ENCODE data around the gene ADA. TPM values are rescaled to one million over a fixed set of nuclear protein-coding genes. Genes with fewer than 3 reads are reported as not detected.
A peak's percentile ranks its signal among the peaks of the same experiment; 100 is the strongest.

Gene ADA
- total and polyA plus RNA-seq, 2 of the 13 experiments (the other 11 are each of a cell fraction or from before 2014, with no cell fraction given), result 2.5 to 11.3 TPM

DNA sequence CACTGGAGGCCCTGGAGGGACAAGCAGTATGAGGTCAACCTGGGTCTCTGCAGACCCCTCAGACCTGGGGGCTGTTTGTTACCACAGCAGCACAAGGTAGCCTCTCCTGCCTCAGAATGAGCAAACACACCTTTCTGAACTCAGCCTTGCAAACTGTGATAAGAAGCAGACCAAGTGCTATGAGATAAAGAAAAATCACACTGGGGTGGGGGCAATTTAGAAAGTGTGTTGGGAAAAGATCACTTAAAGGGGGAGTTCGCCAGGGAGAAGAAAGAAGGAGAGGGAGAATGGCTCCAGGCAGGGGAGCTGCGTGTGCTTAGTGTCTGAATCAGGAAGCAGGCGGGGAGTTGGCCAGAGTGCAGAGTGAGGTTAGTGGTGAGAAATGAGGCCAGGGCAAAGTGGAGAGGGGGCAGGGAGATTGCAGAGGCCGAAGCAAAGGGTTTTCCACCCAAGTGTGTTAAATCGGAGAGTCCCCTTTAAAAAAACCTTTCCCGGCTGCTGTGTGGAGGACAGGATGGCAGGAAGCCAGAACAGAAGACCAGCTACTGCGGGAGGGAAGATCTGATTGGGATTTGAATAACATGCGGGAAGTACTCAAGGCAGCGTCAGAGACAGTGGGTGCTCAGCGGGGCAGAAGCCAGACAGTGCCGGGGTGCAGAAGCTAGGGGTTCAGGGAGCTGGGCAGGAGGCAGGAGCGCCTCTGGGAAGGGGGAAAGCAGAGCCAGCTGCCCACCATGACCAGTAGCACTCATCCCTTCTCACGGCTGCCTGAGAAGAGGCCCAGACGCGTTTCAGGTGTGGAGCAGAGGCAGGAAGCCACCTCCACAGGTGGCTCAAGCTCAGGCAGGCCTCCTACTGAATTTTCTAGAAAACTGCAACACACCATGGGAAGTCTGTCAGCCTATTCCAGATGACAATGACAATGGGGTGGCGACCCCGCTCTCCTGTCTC lies 9.0 kb downstream of the ADA start (continued):
- TF ChIP-seq ZNF24 (IDR thresholded peaks at IDR 0.05) (no peak), BCL6 (CRISPR knock-in tag; IDR thresholded peaks at IDR 0.05) (no peak), PAXIP1 (CRISPR knock-in tag; conservative IDR thresholded peaks at IDR 0.05) (peak; percentile 53; the same call in 1 of the 2 replicates), ZNF569 (CRISPR knock-in tag; IDR thresholded peaks at IDR 0.05; ENCODE audit: borderline replicate concordance) (no peak), MXI1 (IDR thresholded peaks at IDR 0.05; ENCODE audit: borderline replicate concordance, low read depth, low read length) (0 out of 3 replicates have a peak, but pooled peaks have one; percentile 31), HOXA7 (CRISPR knock-in tag; IDR thresholded peaks at IDR 0.05) (no peak), PRDM4 (CRISPR knock-in tag; IDR thresholded peaks at IDR 0.05; ENCODE audit: borderline replicate concordance) (0 out of 2 replicates have a peak, but pooled peaks have one; percentile 68), YEATS4 (CRISPR knock-in tag; IDR thresholded peaks at IDR 0.05; ENCODE audit: borderline replicate concordance) (no peak), CHD4 (IDR thresholded peaks at IDR 0.05; ENCODE audit: borderline replicate concordance, low read length) (no peak), ZNF557 (CRISPR knock-in tag; IDR thresholded peaks at IDR 0.05) (no peak), MAFF (IDR thresholded peaks at IDR 0.05; ENCODE audit: low read depth, low read length) (no peak), ZBTB20 (CRISPR knock-in tag; IDR thresholded peaks at IDR 0.05; ENCODE audit: borderline replicate concordance, low read depth) (no peak), RBM22 (optimal IDR thresholded peaks at IDR 0.05; ENCODE audit: low read length) (no peak), ZNF20 (CRISPR knock-in tag; IDR thresholded peaks at IDR 0.05) (no peak)
- TF ChIP-seq, protein P1, sequence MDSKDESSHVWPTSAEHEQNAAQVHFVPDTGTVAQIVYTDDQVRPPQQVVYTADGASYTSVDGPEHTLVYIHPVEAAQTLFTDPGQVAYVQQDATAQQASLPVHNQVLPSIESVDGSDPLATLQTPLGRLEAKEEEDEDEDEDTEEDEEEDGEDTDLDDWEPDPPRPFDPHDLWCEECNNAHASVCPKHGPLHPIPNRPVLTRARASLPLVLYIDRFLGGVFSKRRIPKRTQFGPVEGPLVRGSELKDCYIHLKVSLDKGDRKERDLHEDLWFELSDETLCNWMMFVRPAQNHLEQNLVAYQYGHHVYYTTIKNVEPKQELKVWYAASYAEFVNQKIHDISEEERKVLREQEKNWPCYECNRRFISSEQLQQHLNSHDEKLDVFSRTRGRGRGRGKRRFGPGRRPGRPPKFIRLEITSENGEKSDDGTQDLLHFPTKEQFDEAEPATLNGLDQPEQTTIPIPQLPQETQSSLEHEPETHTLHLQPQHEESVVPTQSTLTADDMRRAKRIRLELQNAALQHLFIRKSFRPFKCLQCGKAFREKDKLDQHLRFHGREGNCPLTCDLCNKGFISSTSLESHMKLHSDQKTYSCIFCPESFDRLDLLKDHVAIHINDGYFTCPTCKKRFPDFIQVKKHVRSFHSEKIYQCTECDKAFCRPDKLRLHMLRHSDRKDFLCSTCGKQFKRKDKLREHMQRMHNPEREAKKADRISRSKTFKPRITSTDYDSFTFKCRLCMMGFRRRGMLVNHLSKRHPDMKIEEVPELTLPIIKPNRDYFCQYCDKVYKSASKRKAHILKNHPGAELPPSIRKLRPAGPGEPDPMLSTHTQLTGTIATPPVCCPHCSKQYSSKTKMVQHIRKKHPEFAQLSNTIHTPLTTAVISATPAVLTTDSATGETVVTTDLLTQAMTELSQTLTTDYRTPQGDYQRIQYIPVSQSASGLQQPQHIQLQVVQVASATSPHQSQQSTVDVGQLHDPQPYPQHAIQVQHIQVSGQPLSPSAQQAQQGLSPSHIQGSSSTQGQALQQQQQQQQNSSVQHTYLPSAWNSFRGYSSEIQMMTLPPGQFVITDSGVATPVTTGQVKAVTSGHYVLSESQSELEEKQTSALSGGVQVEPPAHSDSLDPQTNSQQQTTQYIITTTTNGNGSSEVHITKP (CRISPR knock-in tag; IDR thresholded peaks at IDR 0.05; ENCODE audit: low read depth), result no peak
- TF ChIP-seq, protein P2, sequence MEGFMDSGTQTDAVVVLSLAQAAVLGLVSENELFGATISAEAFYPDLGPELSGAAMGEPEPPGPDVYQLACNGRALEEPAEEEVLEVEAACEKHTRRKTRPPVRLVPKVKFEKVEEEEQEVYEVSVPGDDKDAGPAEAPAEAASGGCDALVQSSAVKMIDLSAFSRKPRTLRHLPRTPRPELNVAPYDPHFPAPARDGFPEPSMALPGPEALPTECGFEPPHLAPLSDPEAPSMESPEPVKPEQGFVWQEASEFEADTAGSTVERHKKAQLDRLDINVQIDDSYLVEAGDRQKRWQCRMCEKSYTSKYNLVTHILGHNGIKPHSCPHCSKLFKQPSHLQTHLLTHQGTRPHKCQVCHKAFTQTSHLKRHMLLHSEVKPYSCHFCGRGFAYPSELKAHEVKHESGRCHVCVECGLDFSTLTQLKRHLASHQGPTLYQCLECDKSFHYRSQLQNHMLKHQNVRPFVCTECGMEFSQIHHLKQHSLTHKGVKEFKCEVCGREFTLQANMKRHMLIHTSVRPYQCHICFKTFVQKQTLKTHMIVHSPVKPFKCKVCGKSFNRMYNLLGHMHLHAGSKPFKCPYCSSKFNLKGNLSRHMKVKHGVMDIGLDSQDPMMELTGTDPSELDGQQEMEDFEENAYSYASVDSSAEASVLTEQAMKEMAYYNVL (CRISPR knock-in tag; IDR thresholded peaks at IDR 0.05; ENCODE audit: borderline replicate concordance), result no peak

Measured in HepG2 (cell line).